OCI-LY7 (cell line): ENCODE results near the gene FAU.

Experiments used
- EZH2phosphoT487 ChIP-seq: fragments of 200-600 bp; sonication (generic); IDR thresholded peaks from 2 replicates; pipeline ENCODE4 v1.6.1; 2018; ENCODE audit warnings: low read depth, borderline replicate concordance, mild to moderate bottlenecking, mixed run types, antibody characterized with exemption, low read length, moderate library complexity, mixed read lengths
- TF ChIP-seq, protein P1 (sequence below): fragments of 200-600 bp; sonication (generic); conservative IDR thresholded peaks from 2 replicates; pipeline ENCODE4 v1.5.1; 2014; ENCODE audit warnings: mild to moderate bottlenecking, antibody characterized with exemption, low read length, moderate library complexity, mixed read lengths

DNA sequence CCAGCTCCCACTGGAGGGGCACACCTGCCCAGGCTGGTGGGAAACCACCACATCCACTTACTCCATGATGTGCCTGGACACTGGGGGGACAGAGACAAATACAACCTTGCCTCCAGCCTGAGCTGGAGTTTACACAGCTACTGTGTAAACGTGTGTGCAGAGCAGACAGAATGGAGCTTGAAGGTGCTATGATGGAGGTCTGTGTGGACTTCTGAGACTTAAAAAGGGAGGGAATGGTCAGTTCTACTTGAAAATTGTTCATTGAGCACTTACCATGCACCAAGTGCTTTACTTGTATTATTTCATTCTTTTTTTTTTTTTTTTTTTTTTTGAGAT is 49.3 kb downstream of the FAU start:
- TF ChIP-seq, protein P1, sequence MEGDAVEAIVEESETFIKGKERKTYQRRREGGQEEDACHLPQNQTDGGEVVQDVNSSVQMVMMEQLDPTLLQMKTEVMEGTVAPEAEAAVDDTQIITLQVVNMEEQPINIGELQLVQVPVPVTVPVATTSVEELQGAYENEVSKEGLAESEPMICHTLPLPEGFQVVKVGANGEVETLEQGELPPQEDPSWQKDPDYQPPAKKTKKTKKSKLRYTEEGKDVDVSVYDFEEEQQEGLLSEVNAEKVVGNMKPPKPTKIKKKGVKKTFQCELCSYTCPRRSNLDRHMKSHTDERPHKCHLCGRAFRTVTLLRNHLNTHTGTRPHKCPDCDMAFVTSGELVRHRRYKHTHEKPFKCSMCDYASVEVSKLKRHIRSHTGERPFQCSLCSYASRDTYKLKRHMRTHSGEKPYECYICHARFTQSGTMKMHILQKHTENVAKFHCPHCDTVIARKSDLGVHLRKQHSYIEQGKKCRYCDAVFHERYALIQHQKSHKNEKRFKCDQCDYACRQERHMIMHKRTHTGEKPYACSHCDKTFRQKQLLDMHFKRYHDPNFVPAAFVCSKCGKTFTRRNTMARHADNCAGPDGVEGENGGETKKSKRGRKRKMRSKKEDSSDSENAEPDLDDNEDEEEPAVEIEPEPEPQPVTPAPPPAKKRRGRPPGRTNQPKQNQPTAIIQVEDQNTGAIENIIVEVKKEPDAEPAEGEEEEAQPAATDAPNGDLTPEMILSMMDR: no peak
- TF ChIP-seq EZH2phosphoT487: no peak
